H9 (cell line): ENCODE data around the gene RPL5. TPM values are rescaled to one million over a fixed set of nuclear protein-coding genes. Genes with fewer than 3 reads are reported as not detected.

Experiments used
- DNase-seq: peaks from one replicate; pipeline ENCODE4 v3.0.0-alpha.2; 2017
- H2AFZ ChIP-seq: one replicate; pipeline ENCODE4 v1.6.1; 2013; ENCODE audit warnings: mild to moderate bottlenecking, low read length, control low read depth, moderate library complexity
- H2AK5ac ChIP-seq: 2 replicates; pipeline ENCODE4 v1.6.1; 2013; ENCODE audit warnings: low read length, control low read depth, mixed read lengths; ENCODE audit not compliant: insufficient read length
- H2BK120ac ChIP-seq: one replicate; pipeline ENCODE4 v1.6.1; 2013; ENCODE audit warnings: low read depth, mild to moderate bottlenecking, low read length, control low read depth, inconsistent platforms; ENCODE audit not compliant: poor library complexity, severe bottlenecking
- H2BK12ac ChIP-seq: 2 replicates; pipeline ENCODE4 v1.6.1; 2013; ENCODE audit warnings: low read length, control low read depth, mixed read lengths, low read depth; ENCODE audit not compliant: insufficient read length
- H2BK15ac ChIP-seq: 2 replicates; pipeline ENCODE4 v1.6.1; 2013; ENCODE audit warnings: low read depth, low read length, control low read depth
- H2BK20ac ChIP-seq: one replicate; pipeline ENCODE4 v1.6.1; 2013; ENCODE audit warnings: low read depth, mild to moderate bottlenecking, low read length, control low read depth, inconsistent platforms; ENCODE audit not compliant: poor library complexity, severe bottlenecking
- H2BK5ac ChIP-seq: 2 replicates; pipeline ENCODE4 v1.6.1; 2013; ENCODE audit warnings: low read length, control low read depth, mixed read lengths; ENCODE audit not compliant: insufficient read length
- H3K14ac ChIP-seq: 2 replicates; pipeline ENCODE4 v1.6.1; 2013; ENCODE audit warnings: low read length, control low read depth; ENCODE audit not compliant: insufficient read depth
- H3K18ac ChIP-seq: 2 replicates; pipeline ENCODE4 v1.6.1; 2013; ENCODE audit warnings: low read depth, mild to moderate bottlenecking, mixed read lengths, low read length, control low read depth; ENCODE audit not compliant: insufficient read length
- H3K23ac ChIP-seq: 2 replicates; pipeline ENCODE4 v1.6.1; 2013; ENCODE audit warnings: low read length, control low read depth, mixed read lengths, low read depth; ENCODE audit not compliant: insufficient read length
- H3K23me2 ChIP-seq: 2 replicates; pipeline ENCODE4 v1.6.1; 2013; ENCODE audit warnings: low read depth, mild to moderate bottlenecking, mixed read lengths, low read length, control low read depth; ENCODE audit not compliant: insufficient read length, poor library complexity, severe bottlenecking
- H3K27ac ChIP-seq: 2 replicates; pipeline ENCODE4 v1.5.1; 2013; ENCODE audit warnings: low read length, control low read depth, mixed read lengths, low read depth; ENCODE audit not compliant: insufficient read length
- H3K27me3 ChIP-seq: 2 replicates; pipeline ENCODE4 v1.6.1; 2013; ENCODE audit warnings: low read length, control low read depth, inconsistent platforms; ENCODE audit not compliant: insufficient read depth
- H3K4ac ChIP-seq: 2 replicates; pipeline ENCODE4 v1.6.1; 2013; ENCODE audit warnings: low read depth, mild to moderate bottlenecking, control low read depth, inconsistent platforms, low read length, moderate library complexity
- H3K4me1 ChIP-seq: 2 replicates; pipeline ENCODE4 v1.6.1; 2013; ENCODE audit warnings: low read length, control low read depth, inconsistent platforms; ENCODE audit not compliant: insufficient read depth
- H3K4me2 ChIP-seq: 2 replicates; pipeline ENCODE4 v1.6.1; 2013; ENCODE audit warnings: low read length, control low read depth, mixed read lengths; ENCODE audit not compliant: insufficient read length, insufficient read depth
- H3K56ac ChIP-seq: 2 replicates; pipeline ENCODE4 v1.6.1; 2013; ENCODE audit warnings: low read depth, mild to moderate bottlenecking, mixed read lengths, low read length, control low read depth; ENCODE audit not compliant: insufficient read length
- H3K79me1 ChIP-seq: 2 replicates; pipeline ENCODE4 v1.6.1; 2013; ENCODE audit warnings: low read depth, mild to moderate bottlenecking, moderate library complexity, low read length, control low read depth, inconsistent platforms; ENCODE audit not compliant: insufficient read depth, poor library complexity, severe bottlenecking
- H3K79me2 ChIP-seq: 2 replicates; pipeline ENCODE4 v1.6.1; 2013; ENCODE audit warnings: low read length, control low read depth, inconsistent platforms; ENCODE audit not compliant: insufficient read depth
- H3K9ac ChIP-seq: 2 replicates; pipeline ENCODE4 v1.6.1; 2013; ENCODE audit warnings: low read length, control low read depth, mixed read lengths; ENCODE audit not compliant: insufficient read length; ENCODE audit errors: extremely low read depth
- H3K9me3 ChIP-seq: one replicate; pipeline ENCODE4 v1.6.1; 2013; ENCODE audit warnings: low read depth, low read length, inconsistent platforms; ENCODE audit not compliant: control insufficient read depth
- H3T11ph ChIP-seq: one replicate; pipeline ENCODE4 v1.6.1; 2013; ENCODE audit warnings: mild to moderate bottlenecking, low read length, control low read depth, inconsistent platforms
- H4K20me1 ChIP-seq: one replicate; pipeline ENCODE4 v1.6.1; 2013; ENCODE audit not compliant: control insufficient read depth, insufficient read length, insufficient read depth
- H4K5ac ChIP-seq: 2 replicates; pipeline ENCODE4 v1.6.1; 2013; ENCODE audit warnings: low read depth, mild to moderate bottlenecking, mixed read lengths, low read length, control low read depth; ENCODE audit not compliant: insufficient read length
- H4K8ac ChIP-seq: replicated peaks from 2 replicates; pipeline ENCODE4 v1.6.1; 2013; ENCODE audit warnings: low read length, control low read depth, mixed read lengths, low read depth; ENCODE audit not compliant: insufficient read length
- H4K91ac ChIP-seq: 2 replicates; pipeline ENCODE4 v1.6.1; 2013; ENCODE audit warnings: low read depth, mild to moderate bottlenecking, moderate library complexity, mixed read lengths, low read length, control low read depth; ENCODE audit not compliant: insufficient read length
- H3K27ac Mint-ChIP-seq, 3 experiments: 2 replicates in 2 of 3; 3 replicates in 1 of 3; pipeline ENCODE4 v1.8.0; 2020 to 2021; ENCODE audit warnings: mixed read lengths in 3 of 3, mild to moderate bottlenecking in 1 of 3, moderate library complexity in 1 of 3
- H3K27me3 Mint-ChIP-seq: 2 replicates; pipeline ENCODE4 v1.8.0; 2021; ENCODE audit warnings: low read depth, mild to moderate bottlenecking, moderate library complexity, mixed read lengths
- H3K36me3 Mint-ChIP-seq, 3 experiments: 2 replicates in 2 of 3; 3 replicates in 1 of 3; pipeline ENCODE4 v1.8.0; 2020 to 2021; ENCODE audit warnings: low read depth in 3 of 3, mixed read lengths in 3 of 3; ENCODE audit not compliant: insufficient read depth in 1 of 3
- H3K4me1 Mint-ChIP-seq, 2 experiments: 2 replicates each; pipeline ENCODE4 v1.8.0; 2020; ENCODE audit warnings: mixed read lengths in 2 of 2
- H3K4me3 Mint-ChIP-seq, 2 experiments: 2 replicates in 1 of 2; 3 replicates in 1 of 2; pipeline ENCODE4 v1.8.0; 2020 to 2021; ENCODE audit warnings: mild to moderate bottlenecking in 2 of 2, mixed read lengths in 2 of 2, moderate library complexity in 1 of 2
- H3K9me3 Mint-ChIP-seq, 2 experiments: 2 replicates in 1 of 2; 3 replicates in 1 of 2; pipeline ENCODE4 v1.8.0; 2020; ENCODE audit warnings: mild to moderate bottlenecking in 2 of 2, mixed read lengths in 2 of 2, moderate library complexity in 1 of 2
- total RNA-seq: library from RNA; stranded (reverse); gene quantifications from 2 replicates; pipeline ENCODE4 v1.2.1, GENCODE V29; 2021
- TF ChIP-seq, protein P1 (sequence below): fragments of 200-600 bp; sonication (generic); conservative IDR thresholded peaks from 3 replicates; pipeline ENCODE4 v1.8.0; 2021; ENCODE audit warnings: antibody characterized with exemption, mild to moderate bottlenecking

RPL5 gene
- total RNA-seq, 1 experiment from 2014 or later, result 1,608 TPM

DNA sequence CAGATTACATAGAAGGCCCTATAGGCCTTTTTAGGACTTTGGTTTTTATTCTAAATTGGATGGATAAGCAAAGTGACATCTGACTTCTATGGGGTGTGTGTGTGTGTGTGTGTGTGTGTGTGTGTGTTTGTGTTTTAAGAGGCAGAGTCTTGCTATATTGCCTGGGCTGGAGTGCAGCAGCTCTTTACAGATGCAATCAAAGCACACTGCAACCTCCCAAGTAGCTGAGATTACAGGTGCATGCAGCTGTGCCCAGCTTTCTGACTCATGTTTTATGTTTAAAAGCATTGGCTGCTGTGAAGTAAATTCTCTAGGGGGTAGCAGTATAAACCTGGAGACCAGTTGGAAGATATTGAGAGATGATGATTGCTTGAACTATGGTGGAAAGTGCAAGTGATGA lies 34.5 kb upstream of the RPL5 start:
- Histone ChIP-seq H3T11ph (no peak overlapping the region), H2AFZ (no peak overlapping the region), H2BK12ac (no peak overlapping the region), H3K14ac (no peak overlapping the region), H4K20me1 (no peaks in the 10 kb centered on the region), H2BK5ac (no peak overlapping the region), H3K27me3 (no peaks in the 10 kb centered on the region), H3K27ac (no peak overlapping the region), H3K23me2 (no peaks in the 10 kb centered on the region), H4K5ac (no peak overlapping the region), H3K9ac (no peak overlapping the region), H2BK20ac (no peak overlapping the region), H3K79me1 (no peaks in the 10 kb centered on the region), H3K18ac (no peak overlapping the region), H3K56ac (no peak overlapping the region), H2AK5ac (no peak overlapping the region), H4K8ac (no peak overlapping the region), H2BK15ac (no peak overlapping the region), H2BK120ac (no peak overlapping the region), H3K9me3 (no peaks in the 10 kb centered on the region), H3K23ac (no peak overlapping the region), H3K4me2 (no peak overlapping the region), H3K4me1 (no peaks in the 10 kb centered on the region), H4K91ac (no peak overlapping the region), H3K79me2 (no peaks in the 10 kb centered on the region), H3K4ac (no peak overlapping the region)
- no peaks in the 10 kb centered on the region; a peak in 1 of 5 replicates for H3K9me3 Mint-ChIP-seq
- no peaks in the 10 kb centered on the region for H3K36me3 Mint-ChIP-seq
- H3K27ac Mint-ChIP-seq, result no peak overlapping the region
- H3K27me3 Mint-ChIP-seq, result no peaks in the 10 kb centered on the region
- H3K4me1 Mint-ChIP-seq, result peaks cover 16 to 18% of the 10 kb centered on the region in 2 experiments
- no peak for DNase-seq
- H3K4me3 Mint-ChIP-seq, result no peak overlapping the region
- TF ChIP-seq, protein P1, sequence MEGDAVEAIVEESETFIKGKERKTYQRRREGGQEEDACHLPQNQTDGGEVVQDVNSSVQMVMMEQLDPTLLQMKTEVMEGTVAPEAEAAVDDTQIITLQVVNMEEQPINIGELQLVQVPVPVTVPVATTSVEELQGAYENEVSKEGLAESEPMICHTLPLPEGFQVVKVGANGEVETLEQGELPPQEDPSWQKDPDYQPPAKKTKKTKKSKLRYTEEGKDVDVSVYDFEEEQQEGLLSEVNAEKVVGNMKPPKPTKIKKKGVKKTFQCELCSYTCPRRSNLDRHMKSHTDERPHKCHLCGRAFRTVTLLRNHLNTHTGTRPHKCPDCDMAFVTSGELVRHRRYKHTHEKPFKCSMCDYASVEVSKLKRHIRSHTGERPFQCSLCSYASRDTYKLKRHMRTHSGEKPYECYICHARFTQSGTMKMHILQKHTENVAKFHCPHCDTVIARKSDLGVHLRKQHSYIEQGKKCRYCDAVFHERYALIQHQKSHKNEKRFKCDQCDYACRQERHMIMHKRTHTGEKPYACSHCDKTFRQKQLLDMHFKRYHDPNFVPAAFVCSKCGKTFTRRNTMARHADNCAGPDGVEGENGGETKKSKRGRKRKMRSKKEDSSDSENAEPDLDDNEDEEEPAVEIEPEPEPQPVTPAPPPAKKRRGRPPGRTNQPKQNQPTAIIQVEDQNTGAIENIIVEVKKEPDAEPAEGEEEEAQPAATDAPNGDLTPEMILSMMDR, result no peak
